Mucosa of rectum (tissue), 2 donors: ENCODE results near the gene FAT1.
A peak's percentile ranks its signal among the peaks of the same experiment; 100 is the strongest.

Experiments
- H3K27ac ChIP-seq, 2 donors: one replicate each; pipeline ENCODE4 v1.7.0; 2013; ENCODE audit warnings: inconsistent platforms in 2 of 2, low read depth in 2 of 2, low read length in 2 of 2
- H3K27me3 ChIP-seq, 2 donors: one replicate each; pipeline ENCODE4 v1.7.0; 2013; ENCODE audit warnings: low read length in 2 of 2; ENCODE audit not compliant: control insufficient read depth in 2 of 2, insufficient read depth in 2 of 2
- H3K36me3 ChIP-seq, 2 donors: one replicate each; pipeline ENCODE4 v1.7.0; 2013; ENCODE audit warnings: low read length in 2 of 2; ENCODE audit not compliant: control insufficient read depth in 2 of 2, insufficient read depth in 2 of 2
- H3K4me1 ChIP-seq, 2 donors: one replicate each; pipeline ENCODE4 v1.7.0; 2013; ENCODE audit warnings: low read length in 2 of 2, mild to moderate bottlenecking in 1 of 2; ENCODE audit not compliant: control insufficient read depth in 2 of 2, insufficient read depth in 2 of 2
- H3K4me3 ChIP-seq, 2 donors: one replicate each; pipeline ENCODE4 v1.7.0; 2013; ENCODE audit warnings: low read length in 2 of 2
- H3K9ac ChIP-seq, 2 donors: one replicate each; pipeline ENCODE4 v1.7.0; 2013; ENCODE audit warnings: low read length in 2 of 2, low read depth in 1 of 2, mild to moderate bottlenecking in 1 of 2
- H3K9me3 ChIP-seq, 2 donors: one replicate each; pipeline ENCODE4 v1.7.0; 2013; ENCODE audit warnings: low read length in 2 of 2; ENCODE audit not compliant: control insufficient read depth in 2 of 2
- donor health status: healthy.
- donor health status: Normal muscosa, but diverticular disease.

FAT1 gene

GRCh38 chr4:186561748-186562147 lies 161.9 kb downstream of the FAT1 start:
- no peaks in the 10 kb centered on the region for H3K9me3 ChIP-seq
- no peaks in the 10 kb centered on the region for H3K4me1 ChIP-seq
- H3K27ac ChIP-seq: no peak overlapping the region
- no peak overlapping the region for H3K9ac ChIP-seq
- H3K27me3 ChIP-seq: no peaks in the 10 kb centered on the region
- no peaks in the 10 kb centered on the region for H3K36me3 ChIP-seq
- H3K4me3 ChIP-seq: no peak overlapping the region

DNA sequence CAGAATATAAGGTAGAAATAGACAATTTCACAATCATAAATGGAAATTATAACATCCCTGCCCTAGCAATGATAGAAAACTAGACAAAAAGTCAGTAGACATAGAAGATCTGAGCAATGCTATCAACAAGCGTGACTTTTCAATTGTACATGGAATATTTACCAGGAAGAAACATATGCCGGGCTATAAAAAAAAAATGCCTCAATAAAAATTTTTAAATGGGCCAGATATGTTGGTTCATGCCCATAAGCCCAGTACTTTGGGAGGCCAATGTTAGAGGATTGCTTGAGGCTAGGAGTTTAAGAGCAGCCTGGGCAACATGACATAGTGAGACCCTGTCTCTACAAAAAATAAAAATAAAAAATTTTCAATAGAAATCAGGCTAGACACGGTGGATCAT lies 163.0 kb downstream of the FAT1 start:
- H3K9ac ChIP-seq: no peak overlapping the region
- H3K27ac ChIP-seq: no peak overlapping the region
- no peaks in the 10 kb centered on the region for H3K36me3 ChIP-seq
- H3K4me1 ChIP-seq: no peaks in the 10 kb centered on the region
- no peaks in the 10 kb centered on the region for H3K9me3 ChIP-seq
- H3K4me3 ChIP-seq: no peak overlapping the region
- H3K27me3 ChIP-seq: no peaks in the 10 kb centered on the region

- Histone ChIP-seq H3K27me3 (peaks cover 0 to 3% of the 10 kb centered on the region in 2 donors), H3K9me3 (no peaks in the 10 kb centered on the region), H3K36me3 (no peaks in the 10 kb centered on the region), H3K4me3 (no peak overlapping the region), H3K27ac (no peak overlapping the region), H3K9ac (no peak overlapping the region), H3K4me1 (no peaks in the 10 kb centered on the region)
Measured at GRCh38 chr4:186557486-186557885, 166.2 kb downstream of the FAT1 start.

- no peak overlapping the region for H3K27ac ChIP-seq
- H3K27me3 ChIP-seq: peaks cover 0 to 3% of the 10 kb centered on the region in 2 donors
- no peaks in the 10 kb centered on the region for H3K9me3 ChIP-seq
- no peak overlapping the region for H3K9ac ChIP-seq
- H3K36me3 ChIP-seq: no peaks in the 10 kb centered on the region
- H3K4me1 ChIP-seq: no peaks in the 10 kb centered on the region
- H3K4me3 ChIP-seq: no peak overlapping the region
Measured at GRCh38 chr4:186557061-186557460, 166.6 kb downstream of the FAT1 start.

- H3K9ac ChIP-seq: peak within 1 kb of the TSS; percentile 47 to 72
- no peaks in the 10 kb centered on the region for H3K9me3 ChIP-seq
- peak within 1 kb of the TSS; percentile 70 to 82 for H3K4me3 ChIP-seq
- no peaks in the 10 kb centered on the region for H3K36me3 ChIP-seq
- peaks cover 0 to 3% of the 10 kb centered on the region in 2 donors for H3K27me3 ChIP-seq
- H3K27ac ChIP-seq: peak within 1 kb of the TSS; percentile 58 to 81
- H3K4me1 ChIP-seq: no peaks in the 10 kb centered on the region
Measured at GRCh38 chr4:186554914-186555827, 168.5 kb downstream of the FAT1 start, which contains the start of gene MTNR1A. Gene MTNR1A (minus strand): TSS chr4:186555567. CDS start chr4:186555365, 202 bp downstream.

DNA sequence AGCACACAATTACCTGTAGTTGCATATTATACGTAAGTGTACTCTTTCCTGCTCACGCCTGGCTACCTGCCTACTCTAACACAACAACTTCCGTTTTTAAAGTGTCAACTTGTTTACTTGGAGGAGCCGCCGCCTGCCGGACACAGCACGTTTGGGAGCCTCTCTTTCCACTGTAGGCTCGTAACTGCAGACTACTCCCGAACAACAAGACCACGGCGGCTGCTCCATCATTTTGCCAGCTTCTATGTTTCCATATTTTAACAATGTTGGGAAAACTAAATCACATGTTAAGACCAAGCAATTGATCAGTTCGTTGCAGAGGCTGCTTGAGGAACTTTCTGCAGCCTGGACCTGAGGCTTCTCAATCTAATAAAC lies 169.1 kb downstream of the FAT1 start:
- Histone ChIP-seq H3K4me1 (no peaks in the 10 kb centered on the region), H3K9me3 (no peaks in the 10 kb centered on the region), H3K9ac (peak overlapping the region; percentile 47 to 72), H3K36me3 (no peaks in the 10 kb centered on the region), H3K27ac (peak overlapping the region; percentile 58 to 81), H3K27me3 (peaks cover 0 to 3% of the 10 kb centered on the region in 2 donors), H3K4me3 (peak overlapping the region; percentile 70 to 82)

- Histone ChIP-seq H3K9me3 (no peaks in the 10 kb centered on the region), H3K27me3 (peaks cover 0 to 3% of the 10 kb centered on the region in 2 donors), H3K36me3 (no peaks in the 10 kb centered on the region), H3K9ac (peak overlapping the region; percentile 14 to 24), H3K4me1 (no peaks in the 10 kb centered on the region), H3K27ac (peak overlapping the region; percentile 58 to 81), H3K4me3 (peak overlapping the region; percentile 70 to 82)
Measured at GRCh38 chr4:186553717-186554116, 169.9 kb downstream of the FAT1 start.

DNA sequence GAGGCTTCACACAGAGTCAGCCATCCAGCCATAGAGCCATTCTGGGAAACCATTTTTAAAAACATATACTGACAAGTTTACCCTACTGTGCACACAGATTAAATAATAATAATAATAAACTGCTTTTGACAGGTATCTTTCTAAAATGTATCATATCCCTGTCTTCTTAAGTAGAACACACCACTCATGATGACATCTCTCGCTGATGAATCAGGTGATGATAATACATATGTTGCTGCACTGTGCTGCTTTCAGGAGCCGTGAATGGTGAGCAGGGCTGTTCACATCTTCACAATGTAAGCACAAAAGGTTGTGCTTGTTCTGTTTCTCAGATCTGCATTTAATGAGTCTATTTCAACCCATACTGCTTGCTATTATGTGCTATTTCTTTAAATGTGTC lies 171.8 kb downstream of the FAT1 start:
- no peaks in the 10 kb centered on the region for H3K4me1 ChIP-seq
- no peaks in the 10 kb centered on the region for H3K36me3 ChIP-seq
- peaks cover 0 to 4% of the 10 kb centered on the region in 2 donors for H3K9me3 ChIP-seq
- H3K27ac ChIP-seq: no peak overlapping the region
- no peak overlapping the region for H3K4me3 ChIP-seq
- peaks cover 0 to 3% of the 10 kb centered on the region in 2 donors for H3K27me3 ChIP-seq
- H3K9ac ChIP-seq: no peak overlapping the region

DNA sequence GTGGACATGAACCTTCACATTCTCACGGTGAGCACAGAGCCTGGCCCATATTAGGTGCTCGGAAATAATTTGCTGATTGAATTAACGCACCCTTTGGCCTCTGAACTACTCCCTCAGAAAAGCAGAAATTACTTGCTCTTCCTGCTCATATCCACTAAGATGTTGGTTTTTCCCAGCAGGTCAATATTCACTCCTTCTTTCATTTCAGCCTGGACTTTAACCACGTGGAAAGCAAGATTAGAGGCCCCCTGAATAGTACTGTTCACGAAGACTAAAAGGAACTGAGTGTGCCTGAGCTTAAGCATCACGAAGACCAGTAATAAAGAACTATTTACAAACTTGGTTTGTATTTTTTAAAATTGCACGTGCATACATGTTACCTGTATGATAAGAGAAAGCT lies 178.2 kb downstream of the FAT1 start:
- no peak overlapping the region for H3K27ac ChIP-seq

DNA sequence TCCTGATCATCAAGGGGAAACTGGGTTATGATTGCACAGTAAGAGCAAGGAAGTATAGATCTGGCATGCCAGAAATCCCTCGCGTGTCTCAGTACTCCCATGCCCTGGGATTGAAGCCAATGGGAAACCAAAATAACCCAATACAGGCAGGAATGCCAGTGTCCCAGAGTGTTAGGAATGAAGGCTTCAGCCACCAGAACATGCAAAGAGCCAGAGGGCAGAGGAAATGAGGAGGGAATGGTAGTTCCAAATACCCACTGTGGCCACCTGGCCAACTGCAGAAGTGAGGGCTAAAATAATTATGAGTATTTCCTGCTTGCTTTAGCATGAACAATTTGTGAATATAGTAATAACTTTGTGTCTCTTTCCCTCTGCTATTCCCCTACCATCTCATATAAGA lies 180.4 kb downstream of the FAT1 start:
- Histone ChIP-seq H3K4me1 (no peaks in the 10 kb centered on the region), H3K27me3 (no peaks in the 10 kb centered on the region), H3K36me3 (no peaks in the 10 kb centered on the region), H3K9ac (no peak overlapping the region), H3K4me3 (no peak overlapping the region), H3K27ac (no peak overlapping the region), H3K9me3 (peaks cover 0 to 4% of the 10 kb centered on the region in 2 donors)

More for the DNA sequence above, 178.2 kb downstream of the FAT1 start:
- Histone ChIP-seq H3K4me1 (no peaks in the 10 kb centered on the region), H3K27me3 (no peaks in the 10 kb centered on the region), H3K36me3 (no peaks in the 10 kb centered on the region), H3K9me3 (peaks cover 0 to 4% of the 10 kb centered on the region in 2 donors), H3K9ac (no peak overlapping the region), H3K4me3 (no peak overlapping the region)
